GDM1 (cell line): Measurements from ENCODE around the gene LPIN3.
A peak's percentile ranks its signal among the peaks of the same experiment; 100 is the strongest.

Source experiments
- DNase-seq: peaks from one replicate; lab custom pipeline; 2025; lab: John Stamatoyannopoulos, UW

The LPIN3 gene

GRCh38 chr20:41327178-41327577, 13.4 kb upstream of the LPIN3 start:
- no peak for DNase-seq

- peak; percentile 79 for DNase-seq
Observed at GRCh38 chr20:41329435-41330342, 10.9 kb upstream of the LPIN3 start.

GRCh38 chr20:41330343-41330720, 10.3 kb upstream of the LPIN3 start:
- DNase-seq: no peak

- no peak for DNase-seq
Observed at GRCh38 chr20:41330941-41331340, 9.7 kb upstream of the LPIN3 start.

- no peak for DNase-seq
Observed at GRCh38 chr20:41331731-41332130, 8.9 kb upstream of the LPIN3 start.

- DNase-seq: no peak
Observed at GRCh38 chr20:41334036-41334435, 6.6 kb upstream of the LPIN3 start.

- DNase-seq: no peak
Observed at GRCh38 chr20:41334443-41335421, 5.9 kb upstream of the LPIN3 start.

- no peak for DNase-seq
Observed at GRCh38 chr20:41335591-41335990, 5.0 kb upstream of the LPIN3 start.

- DNase-seq: no peak
Observed at GRCh38 chr20:41336711-41337492, 3.7 kb upstream of the LPIN3 start.

GRCh38 chr20:41339957-41340326, 679 bp upstream of the LPIN3 start:
- DNase-seq: peak; percentile 14

GRCh38 chr20:41342474-41343464, 2.1 kb downstream of the LPIN3 start:
- DNase-seq: no peak

GRCh38 chr20:41344477-41344876, 3.9 kb downstream of the LPIN3 start:
- DNase-seq: no peak

GRCh38 chr20:41344938-41345728, 4.5 kb downstream of the LPIN3 start:
- no peak for DNase-seq

- DNase-seq: no peak
Observed at GRCh38 chr20:41345729-41346067, 5.1 kb downstream of the LPIN3 start.

GRCh38 chr20:41347523-41348429, 7.2 kb downstream of the LPIN3 start:
- DNase-seq: no peak

GRCh38 chr20:41348430-41349172, 8.0 kb downstream of the LPIN3 start:
- no peak for DNase-seq

GRCh38 chr20:41349266-41349665, 8.6 kb downstream of the LPIN3 start:
- DNase-seq: no peak

- DNase-seq: no peak
Observed at GRCh38 chr20:41349943-41350342, 9.3 kb downstream of the LPIN3 start.
